GM21786 (cell line): ENCODE results near the gene GJC3.
"Not testable (repeated sequence)": the region's sequence is repeated elsewhere in the genome, so short reads cannot be mapped to it uniquely, and the experiment has no call there.

Source experiments
- ATAC-seq: cut with Tn5 transposase; IDR thresholded peaks from one replicate; pipeline ENCODE4 v1.9.1; 2021; ENCODE audit not compliant: unreplicated experiment

GJC3 gene

GRCh38 chr7:99928994-99929729, at the start of gene GJC3:
Gene GJC3 (minus strand): TSS chr7:99929620. CDS start chr7:99929620, 0 bp downstream.
- ATAC-seq, result no peak

GRCh38 chr7:99976626-99977025, 47.2 kb upstream of the GJC3 start:
- ATAC-seq, result no peak

GRCh38 chr7:99975782-99976521, 46.5 kb upstream of the GJC3 start, which contains the start of gene AZGP1:
Gene AZGP1 (minus strand): TSS chr7:99976031. CDS start chr7:99976020, 11 bp downstream.
- no peak for ATAC-seq

GRCh38 chr7:99974681-99975080, 45.3 kb upstream of the GJC3 start:
- ATAC-seq, result no peak

- ATAC-seq, result not testable (repeated sequence)
These were observed 44.4 kb upstream of the GJC3 start for GRCh38 chr7:99973817-99974216.

- ATAC-seq, result no peak
These were observed 41.8 kb upstream of the GJC3 start for GRCh38 chr7:99971242-99971641.

- ATAC-seq, result not testable (repeated sequence)
These were observed 40.4 kb upstream of the GJC3 start for GRCh38 chr7:99969813-99970212.

- no peak for ATAC-seq
These were observed 39.9 kb upstream of the GJC3 start for GRCh38 chr7:99969298-99969697.

- no peak for ATAC-seq
These were observed 29.3 kb upstream of the GJC3 start for GRCh38 chr7:99958564-99959227.

GRCh38 chr7:99955247-99955646, 25.8 kb upstream of the GJC3 start:
- no peak for ATAC-seq

GRCh38 chr7:99954643-99955042, 25.2 kb upstream of the GJC3 start:
- ATAC-seq, result not testable (repeated sequence)

- ATAC-seq, result no peak
These were observed 24.2 kb upstream of the GJC3 start for GRCh38 chr7:99953649-99954048.

- ATAC-seq, result not testable (repeated sequence)
These were observed 23.2 kb upstream of the GJC3 start for GRCh38 chr7:99952649-99953048.

GRCh38 chr7:99950819-99951218, 21.4 kb upstream of the GJC3 start:
- not testable (repeated sequence) for ATAC-seq

- no peak for ATAC-seq
These were observed 20.3 kb upstream of the GJC3 start for GRCh38 chr7:99949645-99950228.

GRCh38 chr7:99947608-99948007, 18.2 kb upstream of the GJC3 start:
- ATAC-seq, result no peak

- ATAC-seq, result no peak
These were observed 15.2 kb upstream of the GJC3 start for GRCh38 chr7:99944497-99945070.

- ATAC-seq, result no peak
These were observed 14.4 kb upstream of the GJC3 start for GRCh38 chr7:99943641-99944496.

GRCh38 chr7:99938296-99938695, 8.9 kb upstream of the GJC3 start:
- ATAC-seq, result no peak

GRCh38 chr7:99935009-99935408, 5.6 kb upstream of the GJC3 start:
- ATAC-seq, result not testable (repeated sequence)
